HCT116 (cell line): ENCODE measurements around the gene C1orf21. TPM values are rescaled to one million over a fixed set of nuclear protein-coding genes. Genes with fewer than 3 reads are reported as not detected.

ENCODE experiments used
- ATAC-seq: fragments of 200-7000 bp; cut with Tn5 transposase; 2 replicates; pipeline ENCODE4 v1.9.1; 2020; ENCODE audit warnings: mild to moderate bottlenecking, moderate library complexity
- BruUV-seq: library from RNA; stranded (reverse); fragments of 400-500 nt; replicated peaks from 2 replicates; lab custom pipeline; 2021; lab: Mats Ljungman, UMichigan
- CTCF ChIA-PET: fragments of 300-600 bp; sonication (Branson Sonifier 250); formaldehyde crosslinking; loops from one replicate; lab custom pipeline; 2021; ENCODE audit warnings: antibody characterized with exemption; lab: Charles Lee
- POLR2A ChIA-PET: fragments of 300-600, 350-600 bp; sonication (Branson Sonifier 250); formaldehyde crosslinking; loops from one replicate; lab custom pipeline; 2021; ENCODE audit warnings: antibody characterized with exemption; lab: Charles Lee
- RAD21 ChIA-PET, 2 experiments: fragments of 300-600 bp; sonication (Branson Sonifier 250); formaldehyde crosslinking; loops; one replicate each; lab custom pipeline; 2023; ENCODE audit warnings: low total read pairs in 2 of 2; ENCODE audit not compliant: uncharacterized antibody in 2 of 2, unreplicated experiment in 2 of 2, low non-redundant PET in 1 of 2; lab: Charles Lee
- DNase-seq: peaks from one replicate; pipeline ENCODE4 v3.0.0-alpha.2; 2010; ENCODE audit warnings: low read depth, low spot score
- H2AFZ ChIP-seq: fragments of 200-600 bp; shearing (Covaris generic), sonication (generic); 2 replicates; pipeline ENCODE4 v1.6.1; 2017; ENCODE audit warnings: low read depth, mixed run types, mixed read lengths, antibody characterized with exemption, low read length; ENCODE audit not compliant: poor library complexity, severe bottlenecking
- H3K27ac ChIP-seq: 2 replicates; pipeline ENCODE4 v1.5.1; 2012; ENCODE audit warnings: low read depth, low read length
- H3K27me3 ChIP-seq: fragments of 200-600 bp; sonication (generic); 2 replicates; pipeline ENCODE4 v1.6.1; 2016; ENCODE audit warnings: mixed run types, low read length, mixed read lengths; ENCODE audit not compliant: insufficient read depth
- H3K36me3 ChIP-seq, 2 experiments: fragments of 200-500 bp in 1 of 2; fragments of 200-600 bp in 1 of 2; sonication (Bioruptor generic) in 1 of 2; sonication (generic) in 1 of 2; 2 replicates each; pipeline versions ENCODE4 v1.5.1 to v1.6.1; 2014 to 2016; ENCODE audit warnings: low read length in 2 of 2, inconsistent platforms in 1 of 2, mixed read lengths in 1 of 2, mixed run types in 1 of 2; ENCODE audit not compliant: insufficient read depth in 2 of 2, control insufficient read depth in 1 of 2
- H3K4me1 ChIP-seq, 2 experiments: fragments of 200-600 bp in 1 of 2; sonication (generic) in 1 of 2; 2 replicates each; pipeline versions ENCODE4 v1.5.1 to v1.6.1; 2012 to 2017; ENCODE audit warnings: low read length in 2 of 2, inconsistent platforms in 1 of 2, mild to moderate bottlenecking in 1 of 2, mixed read lengths in 1 of 2, mixed run types in 1 of 2, moderate library complexity in 1 of 2; ENCODE audit not compliant: insufficient read depth in 2 of 2, control insufficient read depth in 1 of 2
- H3K4me2 ChIP-seq: fragments of 200-600 bp; sonication (generic); 2 replicates; pipeline ENCODE4 v1.6.1; 2017; ENCODE audit warnings: mixed run types, low read length, mixed read lengths
- H3K4me3 ChIP-seq, 2 experiments: fragments of 200-600 bp in 1 of 2; sonication (generic) in 1 of 2; replicated peaks in 1 of 2; 2 replicates each; pipeline ENCODE4 v1.5.1; 2011 to 2016; ENCODE audit warnings: low read length in 2 of 2, control low read depth in 1 of 2, low read depth in 1 of 2, mild to moderate bottlenecking in 1 of 2, mixed read lengths in 1 of 2, mixed run types in 1 of 2
- H3K79me2 ChIP-seq: fragments of 200-600 bp; sonication (generic); 2 replicates; pipeline ENCODE4 v1.6.1; 2017; ENCODE audit warnings: mild to moderate bottlenecking, mixed run types, low read length, moderate library complexity, mixed read lengths; ENCODE audit not compliant: insufficient read depth
- H3K9ac ChIP-seq: fragments of 200-600 bp; sonication (generic); 2 replicates; pipeline ENCODE4 v1.6.1; 2016; ENCODE audit warnings: low read length, mixed read lengths
- H3K9me2 ChIP-seq: fragments of 200-600 bp; sonication (generic), shearing (Covaris generic); 2 replicates; pipeline ENCODE4 v1.6.1; 2017; ENCODE audit warnings: mixed run types, mild to moderate bottlenecking, moderate library complexity; ENCODE audit not compliant: insufficient read depth
- H3K9me3 ChIP-seq, 2 experiments: fragments of 200-500 bp in 1 of 2; fragments of 200-600 bp in 1 of 2; sonication (Bioruptor generic) in 1 of 2; sonication (generic) in 1 of 2; 2 replicates each; pipeline ENCODE4 v1.6.1; 2014 to 2017; ENCODE audit warnings: low read length in 2 of 2, mixed read lengths in 2 of 2, inconsistent platforms in 1 of 2, low read depth in 1 of 2, mild to moderate bottlenecking in 1 of 2, mixed run types in 1 of 2, moderate library complexity in 1 of 2; ENCODE audit not compliant: control insufficient read depth in 1 of 2, insufficient read depth in 1 of 2
- H4K20me1 ChIP-seq: fragments of 200-600 bp; sonication (generic), shearing (Covaris generic); 2 replicates; pipeline ENCODE4 v1.6.1; 2017; ENCODE audit warnings: mixed run types, mild to moderate bottlenecking, moderate library complexity; ENCODE audit not compliant: insufficient read depth
- CBX3 ChIP-seq: IDR thresholded peaks from 2 replicates; pipeline ENCODE4 v1.6.1; 2012; ENCODE audit warnings: low read depth
- EGR1 ChIP-seq: IDR thresholded peaks from 2 replicates; pipeline ENCODE4 v1.6.1; 2012; ENCODE audit warnings: low read depth
- EZH2 ChIP-seq: fragments of 200-600 bp; sonication (generic); IDR thresholded peaks from 2 replicates; pipeline ENCODE4 v1.6.1; 2017; ENCODE audit warnings: antibody characterized with exemption, mixed run types
- FOSL1 ChIP-seq: IDR thresholded peaks from 2 replicates; pipeline ENCODE4 v1.6.1; 2012; ENCODE audit warnings: low read depth
- JUND ChIP-seq: IDR thresholded peaks from 2 replicates; pipeline ENCODE4 v1.6.1; 2012
- MAX ChIP-seq: IDR thresholded peaks from 2 replicates; pipeline ENCODE4 v1.6.1; 2012
- POLR2A ChIP-seq: IDR thresholded peaks from 2 replicates; pipeline ENCODE4 v1.7.0; 2011; ENCODE audit warnings: borderline replicate concordance; ENCODE audit not compliant: insufficient read depth, insufficient read length; ENCODE audit errors: extremely low read depth
- SIN3A ChIP-seq: IDR thresholded peaks from 2 replicates; pipeline ENCODE4 v1.6.1; 2012; ENCODE audit warnings: low read depth
- SP1 ChIP-seq: IDR thresholded peaks from 2 replicates; pipeline ENCODE4 v1.6.1; 2012; ENCODE audit warnings: low read depth
- SRF ChIP-seq: IDR thresholded peaks from 2 replicates; pipeline ENCODE4 v1.6.1; 2012; ENCODE audit warnings: low read depth
- TCF7L2 ChIP-seq: IDR thresholded peaks from 2 replicates; pipeline ENCODE4 v1.7.0; 2011; ENCODE audit warnings: borderline replicate concordance, inconsistent platforms; ENCODE audit not compliant: insufficient read depth, insufficient read length; ENCODE audit errors: extremely low read depth
- YY1 ChIP-seq: IDR thresholded peaks from 2 replicates; pipeline ENCODE4 v1.6.1; 2011; ENCODE audit warnings: low read length, low read depth, moderate library complexity, mild to moderate bottlenecking; ENCODE audit not compliant: insufficient replicate concordance; ENCODE audit errors: extremely low read depth
- ZFX ChIP-seq: fragments of 450-650 bp; IDR thresholded peaks from 2 replicates; pipeline ENCODE4 v1.6.1; 2017
- ZNF274 ChIP-seq: fragments of 200-500 bp; sonication (Bioruptor generic); IDR thresholded peaks from 2 replicates; pipeline ENCODE4 v1.6.1; 2014; ENCODE audit warnings: mild to moderate bottlenecking, low read depth, low read length, inconsistent platforms
- intact Hi-C: fragments of 100-400 bp; cut with micrococcal nuclease; formaldehyde crosslinking; loops from 2 replicates; pipeline ENCODE4 v1.10.0; 2022
- total RNA-seq: library from RNA; stranded (reverse); gene quantifications from one replicate; pipeline ENCODE4 v1.2.1, GENCODE V29; 2021; ENCODE audit not compliant: unreplicated experiment

Gene C1orf21
- total RNA-seq, 1 experiment from 2014 or later = 8.9 TPM

GRCh38 chr1:184425449-184426277 lies 38.8 kb downstream of the C1orf21 start:
- Histone ChIP-seq H3K27me3 (no peaks in the 10 kb centered on the region), H3K9ac (no peak overlapping the region), H3K4me2 (no peak overlapping the region), H2AFZ (no peak overlapping the region), H3K36me3 (no peaks in the 10 kb centered on the region), H3K9me2 (no peaks in the 10 kb centered on the region), H3K27ac (no peak overlapping the region), H3K4me1 (no peaks in the 10 kb centered on the region), H4K20me1 (no peaks in the 10 kb centered on the region), H3K9me3 (no peaks in the 10 kb centered on the region), H3K79me2 (no peaks in the 10 kb centered on the region), H3K4me3 (no peak overlapping the region)
- intact Hi-C loops = no loop called here
- ATAC-seq (no peak), DNase-seq (no peak)
- no TSS peak for BruUV-seq
- CTCF ChIA-PET = no interaction called here
- RAD21 ChIA-PET = no interaction called here
- no peak for TF ChIP-seq SP1
- TF ChIP-seq SIN3A = no peak
- TF ChIP-seq YY1 = no peak
- TF ChIP-seq TCF7L2 = no peak
- no peak for TF ChIP-seq MAX
- no peak for TF ChIP-seq EZH2
- TF ChIP-seq SRF = no peak
- TF ChIP-seq JUND = no peak
- no peak for TF ChIP-seq ZFX
- TF ChIP-seq EGR1 = no peak
- no peak for TF ChIP-seq POLR2A
- TF ChIP-seq FOSL1 = no peak
- no peak for TF ChIP-seq ZNF274
- TF ChIP-seq CBX3 = no peak
- POLR2A ChIA-PET = no interaction called here
